Pancreas (tissue), 10 donors: ENCODE data around the gene ADK. TPM values are rescaled to one million over a fixed set of nuclear protein-coding genes. Genes with fewer than 3 reads are reported as not detected.

Experiments
- ATAC-seq, 4 donors: fragments of 200-7000 bp; cut with Tn5 transposase; one replicate each; pipeline versions ENCODE4 v1.8.0 to v1.9.1; 2020; ENCODE audit warnings: mild to moderate bottlenecking in 4 of 4, moderate library complexity in 4 of 4
- DNase-seq, 6 donors: peaks; one replicate each; pipeline ENCODE4 v3.0.0-alpha.2; 2020
- FAIRE-seq: peaks from 2 replicates; lab custom pipeline; 2012; peaks lifted over from hg19 to GRCh38; lab: Jason Lieb, UNC
- H3K27ac ChIP-seq, 4 donors: fragments of 200-600 bp; sonication (generic); 1 replicate in 3 of 4; 2 replicates in 1 of 4; pipeline versions ENCODE4 v1.5.0 to v1.8.0; 2020
- H3K27me3 ChIP-seq, 4 donors: fragments of 200-600 bp; one replicate each; pipeline ENCODE4 v1.8.0; 2021
- H3K36me3 ChIP-seq, 3 donors: fragments of 200-600 bp; sonication (generic) in 1 of 3; one replicate each; pipeline versions ENCODE4 v1.5.0 to v1.8.0; 2020 to 2021
- H3K4me1 ChIP-seq, 3 donors: fragments of 200-600 bp; one replicate each; pipeline ENCODE4 v1.8.0; 2021
- H3K4me3 ChIP-seq, 4 donors: fragments of 200-600 bp; sonication (generic) in 2 of 4; one replicate each; pipeline versions ENCODE4 v1.5.0 to v1.8.0; 2020 to 2021
- H3K9me3 ChIP-seq, 4 donors: fragments of 200-600 bp; one replicate each; pipeline ENCODE4 v1.8.0; 2021
- CTCF ChIP-seq, 4 donors: fragments of 200-600 bp; sonication (generic) in 3 of 4; IDR thresholded peaks; one replicate each; pipeline versions ENCODE4 v1.5.0 to v1.8.0; 2021; ENCODE audit warnings: antibody characterized with exemption in 4 of 4
- WGBS, 2 donors: extraction: QIAGEN DNeasy Blood & Tissue Kit; methylation state at CpG; one replicate each; pipeline ENCODE4 v1.1.7; 2013; 5-methylcytosine and 5-hydroxymethylcytosine counted together
- intact Hi-C, 3 donors: fragments of 100-400 bp; cut with DNase I; formaldehyde crosslinking; loops; one replicate each; pipeline versions ENCODE4 v1.11.1 to v1.14.2; 2022
- polyA plus RNA-seq, 2 donors: library from polyadenylated mRNA; stranded (reverse); fragments of 200-250 nt; gene quantifications; one replicate each; pipeline ENCODE4 v1.2.3, GENCODE V29; 2013
- total RNA-seq, 6 donors: library from RNA; stranded (reverse); fragmentation: NEBNext Ultra II Directional in 4 of 6; extraction: Animal tissue kit (Norgen Biotek cat#: 25700) in 4 of 6; gene quantifications; one replicate each; pipeline versions ENCODE4 v1.2.1 to v1.2.4, GENCODE V29; 2021 to 2023
- donor health status: healthy with polysubstance abuse.
- donor health status: DM: no; HTN: no; CAD: no; lungs with moderate emphysema.
- donor health status: DM: no; HTN: no; CAD: no.
- donor health status: control.
- donor health status: control.
- donor health status: Bipolar disorder and iron deficiency.
- donor health status: DM: yes; HTN: yes; CAD: no.
- donor health status: DM: no; HTN: no; CAD: no.
- donor health status: DM: no; HTN: no; CAD: no.
- donor health status: DM: yes; HTN: yes; CAD: no.

The ADK gene
- total and polyA plus RNA-seq, 8 donors: 6.5 to 17.3 (median 13.4) TPM

- intact Hi-C loops: no loop called here
- 83 to 87% methylated on average over 3 of the region's 3 CpGs for WGBS, 2 donors
- no peak for TF ChIP-seq CTCF (IDR thresholded peaks at IDR 0.05)
- H3K9me3 ChIP-seq: no peaks in the 10 kb centered on the region
- ATAC-seq (no peak), DNase-seq (no peak), FAIRE-seq (no peak)
- no peaks in the 10 kb centered on the region for H3K4me1 ChIP-seq
- H3K27ac ChIP-seq: no peak overlapping the region
- H3K27me3 ChIP-seq: no peaks in the 10 kb centered on the region
- H3K4me3 ChIP-seq: no peak overlapping the region
- no peaks in the 10 kb centered on the region for H3K36me3 ChIP-seq
These were observed 12.5 kb downstream of the ADK start for GRCh38 chr10:74163319-74164068.

DNA sequence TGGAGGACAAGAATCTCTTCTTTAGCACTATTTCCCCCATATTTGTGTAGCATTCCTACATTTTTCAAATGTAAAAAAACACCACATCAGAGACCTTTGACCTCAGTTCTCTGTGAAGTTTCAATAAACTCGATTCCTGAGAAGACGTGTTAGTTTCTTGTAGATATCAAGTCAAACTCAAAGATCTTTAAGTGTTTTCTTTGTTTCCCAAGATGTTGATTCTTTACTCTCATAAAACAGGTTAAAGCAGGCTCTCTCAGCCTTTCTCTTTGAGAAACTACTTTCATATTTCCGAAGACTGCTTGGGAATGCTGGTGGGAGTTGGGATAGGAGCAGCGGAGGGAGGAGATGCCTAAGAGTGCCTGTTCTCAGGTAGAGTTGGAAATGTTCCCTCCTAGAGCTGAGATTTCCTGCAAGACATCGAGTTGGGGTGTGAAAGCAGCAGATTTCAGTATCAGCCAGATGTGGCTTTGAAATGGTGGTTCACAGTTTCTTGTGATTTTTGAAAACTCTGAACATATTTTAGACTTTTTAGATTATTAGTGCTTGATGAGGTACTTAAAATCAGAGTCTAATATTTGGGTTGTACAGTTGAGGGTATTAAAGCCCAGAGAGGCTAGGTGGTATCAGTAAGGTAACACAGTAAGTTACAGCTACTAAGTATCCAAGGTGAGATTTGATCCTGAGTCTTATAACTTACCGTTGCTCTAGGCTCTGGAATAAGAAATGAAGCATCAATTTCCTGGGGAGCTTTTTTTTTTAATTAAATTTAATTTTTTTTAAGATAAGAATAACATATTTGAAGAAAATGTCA lies 13.9 kb downstream of the ADK start:
- intact Hi-C loops: no loop called here
- Histone ChIP-seq H3K27ac (no peak overlapping the region), H3K4me1 (no peaks in the 10 kb centered on the region), H3K4me3 (no peak overlapping the region), H3K9me3 (no peaks in the 10 kb centered on the region), H3K27me3 (no peaks in the 10 kb centered on the region), H3K36me3 (no peaks in the 10 kb centered on the region)
- FAIRE-seq (no peak), DNase-seq (no peak), ATAC-seq (no peak)
- WGBS, 2 donors: 61 to 62% methylated on average over 6 of the region's 6 CpGs
- no peak for TF ChIP-seq CTCF (IDR thresholded peaks at IDR 0.05)

DNA sequence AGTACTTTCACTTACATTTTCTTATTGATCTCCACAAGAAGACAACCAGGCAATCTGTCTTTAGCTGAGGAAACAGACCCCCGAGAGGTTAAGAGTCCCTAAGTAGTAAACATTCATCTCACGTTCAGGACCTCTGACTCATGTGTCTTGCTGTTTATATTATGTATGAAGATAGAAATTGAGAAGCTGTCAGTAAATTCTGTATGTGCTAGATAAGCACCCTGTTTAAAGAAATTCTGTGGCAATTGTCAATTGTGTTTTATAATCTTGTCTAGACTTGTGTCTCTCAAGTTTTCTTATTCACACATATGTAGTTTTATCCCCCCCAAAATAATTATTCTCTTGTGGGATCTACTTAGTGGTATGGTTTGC lies 14.5 kb downstream of the ADK start:
- no peak overlapping the region for H3K27ac ChIP-seq
- no peaks in the 10 kb centered on the region for H3K36me3 ChIP-seq
- no peak overlapping the region for H3K4me3 ChIP-seq
- no peaks in the 10 kb centered on the region for H3K27me3 ChIP-seq
- WGBS, 2 donors: 54 to 63% methylated on average over 2 of the region's 2 CpGs
- no peak for FAIRE-seq
- TF ChIP-seq CTCF (IDR thresholded peaks at IDR 0.05): no peak
- no peaks in the 10 kb centered on the region for H3K9me3 ChIP-seq
- intact Hi-C loops: no loop called here
- no peak for ATAC-seq
- no peak for DNase-seq
- H3K4me1 ChIP-seq: no peaks in the 10 kb centered on the region

DNA sequence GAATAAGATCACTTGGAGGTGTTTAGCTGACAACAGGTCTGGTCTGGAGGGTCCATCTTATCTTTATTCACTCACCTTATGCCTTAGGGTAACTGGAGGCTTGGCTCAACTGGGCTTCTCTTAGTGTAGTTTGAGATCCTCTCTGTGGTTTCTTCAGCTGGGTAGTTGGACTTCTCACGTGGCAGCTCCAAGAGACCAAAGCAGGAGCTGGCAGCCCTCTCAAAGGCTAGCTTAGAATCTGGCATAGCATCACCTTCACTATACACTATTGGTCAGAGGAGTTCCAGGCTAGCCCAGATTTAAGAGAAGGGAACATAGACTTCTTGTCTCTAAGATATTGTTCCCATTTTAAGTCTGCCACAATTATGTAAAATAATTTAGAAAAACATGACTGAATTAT lies 16.4 kb downstream of the ADK start:
- Histone ChIP-seq H3K4me3 (no peak overlapping the region), H3K27me3 (no peaks in the 10 kb centered on the region), H3K36me3 (no peaks in the 10 kb centered on the region), H3K9me3 (no peaks in the 10 kb centered on the region), H3K4me1 (no peaks in the 10 kb centered on the region), H3K27ac (no peak overlapping the region)
- WGBS, 2 donors: 59 to 79% methylated on average over 1 of the region's 1 CpG
- no peak for TF ChIP-seq CTCF (IDR thresholded peaks at IDR 0.05)
- DNase-seq (no peak), ATAC-seq (no peak), FAIRE-seq (no peak)
- intact Hi-C loops: no loop called here

DNA sequence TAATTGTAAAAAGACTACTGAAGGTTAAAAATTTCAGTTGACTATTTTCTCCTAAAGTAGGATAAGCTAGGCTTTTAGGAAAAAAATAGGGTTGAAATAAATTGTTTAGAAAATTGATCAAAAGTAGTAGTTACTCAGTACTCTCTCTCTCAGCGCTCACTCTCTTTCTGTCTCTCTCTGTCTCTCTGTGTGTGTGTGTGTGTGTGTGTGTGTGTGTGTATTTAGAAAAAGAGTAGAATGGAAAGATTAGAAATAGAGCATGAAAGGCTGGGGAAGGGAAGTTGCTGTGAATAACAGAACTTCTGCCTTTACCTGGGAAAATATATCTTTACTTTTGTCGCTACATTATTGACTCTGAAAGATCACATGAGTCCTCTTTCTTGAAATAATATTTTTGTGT lies 20.6 kb downstream of the ADK start:
- FAIRE-seq: no peak

More for the DNA sequence above, 20.6 kb downstream of the ADK start:
- ATAC-seq: no peak
- Histone ChIP-seq H3K9me3 (no peaks in the 10 kb centered on the region), H3K36me3 (no peaks in the 10 kb centered on the region), H3K27me3 (no peaks in the 10 kb centered on the region), H3K4me3 (no peak overlapping the region), H3K4me1 (peaks cover 0 to 7% (median 4%) of the 10 kb centered on the region in 3 donors), H3K27ac (no peak overlapping the region)
- WGBS, 2 donors: 45 to 47% methylated on average over 2 of the region's 2 CpGs
- no peak for DNase-seq
- no peak for TF ChIP-seq CTCF (IDR thresholded peaks at IDR 0.05)
- intact Hi-C loops: no loop called here
